ENCODE measurements around the gene RPS6KA5. TPM values are rescaled to one million over a fixed set of nuclear protein-coding genes. Genes with fewer than 3 reads are reported as not detected.
A peak's percentile ranks its signal among the peaks of the same experiment; 100 is the strongest.

The RPS6KA5 gene
- total and polyA plus RNA-seq, 4 donors: 1.1 to 14.8 (median 5.6) TPM

- Histone ChIP-seq H3K27ac (ENCODE audit: low read depth in 1 of 2, low read length in 1 of 2) (no peak overlapping the region), H3K9ac (ENCODE audit: insufficient read depth in 1 of 2, low read length in 2 of 2) (no peak overlapping the region), H3K36me3 (ENCODE audit: control insufficient read depth in 4 of 4, insufficient read depth in 4 of 4, low read length in 4 of 4) (no peaks in the 10 kb centered on the region), H3K27me3 (ENCODE audit: control insufficient read depth in 3 of 3, insufficient read depth in 3 of 3, low read length in 2 of 3) (no peaks in the 10 kb centered on the region), H3K4me3 (no peak overlapping the region), H3K4me1 (ENCODE audit: control insufficient read depth in 5 of 5, insufficient read depth in 5 of 5, low read length in 5 of 5) (peaks cover 0 to 6% (median 3%) of the 10 kb centered on the region in 5 donors), H3K9me3 (ENCODE audit: control insufficient read depth in 4 of 4, insufficient read depth in 3 of 4, low read length in 3 of 4) (peaks cover 0 to 2% (median 0%) of the 10 kb centered on the region in 4 donors)
- ATAC-seq (ENCODE audit: insufficient read depth, low FRiP score): no peak
- TF ChIP-seq CTCF (IDR thresholded peaks at IDR 0.05; ENCODE audit: control extremely low read depth, extremely low read depth): no peak
- no peak for DNase-seq
Observed at GRCh38 chr14:91063119-91063518, 2.7 kb upstream of the RPS6KA5 start.

GRCh38 chr14:91062600-91062999, 2.2 kb upstream of the RPS6KA5 start:
- no peaks in the 10 kb centered on the region for H3K36me3 ChIP-seq (ENCODE audit: control insufficient read depth in 4 of 4, insufficient read depth in 4 of 4, low read length in 4 of 4)
- H3K4me1 ChIP-seq (ENCODE audit: control insufficient read depth in 5 of 5, insufficient read depth in 5 of 5, low read length in 5 of 5): peaks cover 0 to 6% (median 3%) of the 10 kb centered on the region in 5 donors
- H3K27me3 ChIP-seq (ENCODE audit: control insufficient read depth in 3 of 3, insufficient read depth in 3 of 3, low read length in 2 of 3): no peaks in the 10 kb centered on the region
- no peaks in the 10 kb centered on the region for H3K9me3 ChIP-seq (ENCODE audit: control insufficient read depth in 4 of 4, insufficient read depth in 3 of 4, low read length in 3 of 4)
- ATAC-seq (ENCODE audit: insufficient read depth, low FRiP score): no peak
- TF ChIP-seq CTCF (IDR thresholded peaks at IDR 0.05; ENCODE audit: control extremely low read depth, extremely low read depth): no peak
- H3K27ac ChIP-seq (ENCODE audit: low read depth in 1 of 2, low read length in 1 of 2): peak overlapping the region in 1 of 2 donors; percentile 18
- peak in 1 of 3 donors; percentile 10 for DNase-seq
- no peak overlapping the region for H3K9ac ChIP-seq (ENCODE audit: insufficient read depth in 1 of 2, low read length in 2 of 2)
- H3K4me3 ChIP-seq: no peak overlapping the region
- WGBS, 2 donors: 85 to 92% methylated on average over 2 of the region's 2 CpGs

- no peak overlapping the region for H3K4me3 ChIP-seq
- no peak for TF ChIP-seq CTCF (IDR thresholded peaks at IDR 0.05; ENCODE audit: control extremely low read depth, extremely low read depth)
- no peaks in the 10 kb centered on the region for H3K36me3 ChIP-seq (ENCODE audit: control insufficient read depth in 4 of 4, insufficient read depth in 4 of 4, low read length in 4 of 4)
- H3K4me1 ChIP-seq (ENCODE audit: control insufficient read depth in 5 of 5, insufficient read depth in 5 of 5, low read length in 5 of 5): peaks cover 0 to 6% (median 3%) of the 10 kb centered on the region in 5 donors
- H3K27me3 ChIP-seq (ENCODE audit: control insufficient read depth in 3 of 3, insufficient read depth in 3 of 3, low read length in 2 of 3): no peaks in the 10 kb centered on the region
- DNase-seq (no peak), ATAC-seq (ENCODE audit: insufficient read depth, low FRiP score) (no peak)
- peak overlapping the region in 1 of 2 donors; percentile 68 for H3K27ac ChIP-seq (ENCODE audit: low read depth in 1 of 2, low read length in 1 of 2)
- H3K9me3 ChIP-seq (ENCODE audit: control insufficient read depth in 4 of 4, insufficient read depth in 3 of 4, low read length in 3 of 4): no peaks in the 10 kb centered on the region
- H3K9ac ChIP-seq (ENCODE audit: insufficient read depth in 1 of 2, low read length in 2 of 2): peak overlapping the region; percentile 47 to 85
- WGBS, 2 donors: 3 to 5% methylated on average over 26 of the region's 26 CpGs
Observed at GRCh38 chr14:91061056-91061887, 831 bp upstream of the RPS6KA5 start.

Measured in lung (tissue), 12 donors.